KMS-11 (cell line): ENCODE measurements around the gene POLR2F.

ENCODE experiments used
- H2AFZ ChIP-seq: fragments of 200-600 bp; sonication (generic); 2 replicates; pipeline ENCODE4 v1.6.1; 2016; ENCODE audit warnings: antibody characterized with exemption, mixed run types, low read depth
- H3K27ac ChIP-seq: fragments of 200-600 bp; sonication (generic); 2 replicates; pipeline ENCODE4 v1.6.1; 2016; ENCODE audit warnings: mild to moderate bottlenecking, mixed run types
- H3K27me3 ChIP-seq: fragments of 200-600 bp; sonication (generic); 2 replicates; pipeline ENCODE4 v1.6.1; 2017; ENCODE audit warnings: mild to moderate bottlenecking, low read depth, mixed run types, moderate library complexity; ENCODE audit not compliant: insufficient read depth
- H3K36me3 ChIP-seq: fragments of 200-600 bp; sonication (generic); 2 replicates; pipeline ENCODE4 v1.6.1; 2017; ENCODE audit warnings: mild to moderate bottlenecking, mixed run types; ENCODE audit not compliant: insufficient read depth
- H3K4me1 ChIP-seq: fragments of 200-600 bp; sonication (generic); 2 replicates; pipeline ENCODE4 v1.6.1; 2016; ENCODE audit warnings: mild to moderate bottlenecking, low read depth, mixed run types; ENCODE audit not compliant: poor library complexity, severe bottlenecking
- H3K4me2 ChIP-seq: fragments of 200-600 bp; sonication (generic); 2 replicates; pipeline ENCODE4 v1.7.0; 2016; ENCODE audit warnings: mild to moderate bottlenecking, mixed run types
- H3K4me3 ChIP-seq: fragments of 200-600 bp; sonication (generic); IDR thresholded peaks from 2 replicates; pipeline ENCODE4 v1.6.1; 2017; ENCODE audit warnings: low read depth, low read length, mixed read lengths; ENCODE audit not compliant: insufficient read depth
- H3K79me2 ChIP-seq: fragments of 200-600 bp; sonication (generic); 2 replicates; pipeline ENCODE4 v1.6.1; 2016; ENCODE audit warnings: low read depth, mixed run types; ENCODE audit not compliant: insufficient read depth
- H3K9ac ChIP-seq: fragments of 200-600 bp; sonication (generic); 2 replicates; pipeline ENCODE4 v1.6.1; 2016; ENCODE audit warnings: mild to moderate bottlenecking, mixed run types
- H4K20me1 ChIP-seq: fragments of 200-600 bp; sonication (generic); 2 replicates; pipeline ENCODE4 v1.6.1; 2016; ENCODE audit warnings: mild to moderate bottlenecking, mixed run types; ENCODE audit not compliant: insufficient read depth
- CTCF ChIP-seq: fragments of 200-600 bp; sonication (generic); conservative IDR thresholded peaks from 2 replicates; pipeline ENCODE4 v1.6.1; 2017; ENCODE audit warnings: low read depth, mild to moderate bottlenecking, antibody characterized with exemption, low read length, moderate library complexity, mixed read lengths

The POLR2F gene

GRCh38 chr22:37911697-37912096 lies 41.8 kb upstream of the POLR2F start:
- Histone ChIP-seq H4K20me1 (no peaks in the 10 kb centered on the region), H3K36me3 (no peaks in the 10 kb centered on the region), H3K27me3 (no peaks in the 10 kb centered on the region), H3K4me2 (no peak overlapping the region), H3K4me1 (peaks cover 9% of the 10 kb centered on the region), H3K9ac (no peak overlapping the region), H2AFZ (no peak overlapping the region), H3K27ac (no peak overlapping the region), H3K4me3 (no peak overlapping the region), H3K79me2 (no peaks in the 10 kb centered on the region)
- TF ChIP-seq CTCF, result no peak

- Histone ChIP-seq H4K20me1 (no peaks in the 10 kb centered on the region), H3K79me2 (no peaks in the 10 kb centered on the region), H3K27me3 (no peaks in the 10 kb centered on the region), H3K27ac (no peak overlapping the region), H3K4me1 (peaks cover 4% of the 10 kb centered on the region), H3K4me2 (no peak overlapping the region), H3K4me3 (no peak overlapping the region), H2AFZ (no peak overlapping the region), H3K36me3 (no peaks in the 10 kb centered on the region), H3K9ac (no peak overlapping the region)
- no peak for TF ChIP-seq CTCF
Observed at GRCh38 chr22:37912171-37912570, 41.3 kb upstream of the POLR2F start.

- no peaks in the 10 kb centered on the region for H3K4me1 ChIP-seq
- no peak for TF ChIP-seq CTCF
- no peak overlapping the region for H3K27ac ChIP-seq
- no peaks in the 10 kb centered on the region for H3K79me2 ChIP-seq
- no peaks in the 10 kb centered on the region for H4K20me1 ChIP-seq
- no peak overlapping the region for H3K4me2 ChIP-seq
- no peak overlapping the region for H2AFZ ChIP-seq
- no peaks in the 10 kb centered on the region for H3K36me3 ChIP-seq
- no peak overlapping the region for H3K4me3 ChIP-seq
- H3K27me3 ChIP-seq, result no peaks in the 10 kb centered on the region
- no peak overlapping the region for H3K9ac ChIP-seq
Observed at GRCh38 chr22:37913233-37913721, 40.2 kb upstream of the POLR2F start.

GRCh38 chr22:37916311-37916710 lies 37.2 kb upstream of the POLR2F start:
- no peak overlapping the region for H3K27ac ChIP-seq
- H4K20me1 ChIP-seq, result no peaks in the 10 kb centered on the region
- no peak overlapping the region for H3K4me2 ChIP-seq
- H3K79me2 ChIP-seq, result no peaks in the 10 kb centered on the region
- H3K27me3 ChIP-seq, result no peaks in the 10 kb centered on the region
- no peaks in the 10 kb centered on the region for H3K36me3 ChIP-seq
- no peak overlapping the region for H3K4me3 ChIP-seq
- TF ChIP-seq CTCF, result no peak
- H2AFZ ChIP-seq, result no peak overlapping the region
- H3K4me1 ChIP-seq, result no peaks in the 10 kb centered on the region
- H3K9ac ChIP-seq, result no peak overlapping the region
